Skin of body (tissue), 2 donors: Measurements from ENCODE around the gene KRT38. TPM values are rescaled to one million over a fixed set of nuclear protein-coding genes. Genes with fewer than 3 reads are reported as not detected.
"Not testable (repeated sequence)": the region's sequence is repeated elsewhere in the genome, so short reads cannot be mapped to it uniquely, and the experiment has no call there.

Experiments
- DNase-seq: peaks from one replicate; lab custom pipeline; 2025; lab: John Stamatoyannopoulos, UW
- total RNA-seq: library from RNA; depleted of rRNA; stranded (reverse); fragments of >200 nt; gene quantifications from one replicate; pipeline ENCODE4 v1.2.3, GENCODE V29; 2014

The KRT38 gene
- total RNA-seq, 1 donor from 2014 or later: 7.2 TPM

GRCh38 chr17:41422586-41422985 is 18.2 kb downstream of the KRT38 start:
- not testable (repeated sequence) for DNase-seq

- DNase-seq: no peak
These were observed 19.2 kb downstream of the KRT38 start for GRCh38 chr17:41421617-41422016.

- DNase-seq: no peak
These were observed 19.7 kb downstream of the KRT38 start for GRCh38 chr17:41421116-41421515.

GRCh38 chr17:41420134-41420533 is 20.6 kb downstream of the KRT38 start:
- DNase-seq: no peak

GRCh38 chr17:41419716-41420115 is 21.1 kb downstream of the KRT38 start:
- DNase-seq: no peak

- no peak for DNase-seq
These were observed 22.5 kb downstream of the KRT38 start for GRCh38 chr17:41418116-41418860.

GRCh38 chr17:41417576-41418015 is 23.2 kb downstream of the KRT38 start:
- no peak for DNase-seq

- DNase-seq: no peak
These were observed 23.7 kb downstream of the KRT38 start for GRCh38 chr17:41417127-41417526.

GRCh38 chr17:41416479-41416878 is 24.3 kb downstream of the KRT38 start:
- DNase-seq: no peak

GRCh38 chr17:41415833-41416335 is 24.9 kb downstream of the KRT38 start:
- no peak for DNase-seq

- DNase-seq: no peak
These were observed 25.4 kb downstream of the KRT38 start for GRCh38 chr17:41415411-41415810.

- no peak for DNase-seq
These were observed 26.8 kb downstream of the KRT38 start for GRCh38 chr17:41413982-41414381.

GRCh38 chr17:41413353-41413957 is 27.3 kb downstream of the KRT38 start:
- DNase-seq: no peak

GRCh38 chr17:41411072-41411840 is 29.5 kb downstream of the KRT38 start:
- no peak for DNase-seq

- DNase-seq: no peak
These were observed 33.6 kb downstream of the KRT38 start for GRCh38 chr17:41407226-41407625.

GRCh38 chr17:41406205-41406604 is 34.6 kb downstream of the KRT38 start:
- no peak for DNase-seq

GRCh38 chr17:41404024-41404671 is 36.6 kb downstream of the KRT38 start:
- DNase-seq: no peak

GRCh38 chr17:41403404-41404023 is 37.3 kb downstream of the KRT38 start:
- no peak for DNase-seq

- no peak for DNase-seq
These were observed 38.6 kb downstream of the KRT38 start for GRCh38 chr17:41402161-41402560.

GRCh38 chr17:41396996-41397660 is 43.7 kb downstream of the KRT38 start, which contains the start of gene KRT31:
TSS of gene KRT31 (minus strand) at chr17:41397608. CDS start at chr17:41397539, 69 bp downstream.
- DNase-seq: no peak
